Right lobe of liver (tissue), 4 donors: Measurements from ENCODE around the gene SH3D21.

ENCODE experiments used
- POLR2A ChIP-seq: fragments of 450-650 bp; IDR thresholded peaks from one replicate; pipeline ENCODE4 v1.6.1; 2017; ENCODE audit warnings: antibody characterized with exemption, mild to moderate bottlenecking
- TF ChIP-seq, protein P1 (sequence below), 4 donors: fragments of 200-600 bp in 3 of 4; fragments of 450-650 bp in 1 of 4; IDR thresholded peaks; one replicate each; pipeline versions ENCODE4 v1.5.1 to v1.8.0; 2016 to 2022; ENCODE audit warnings: antibody characterized with exemption in 4 of 4, mild to moderate bottlenecking in 2 of 4
- donor health status: DM: no; HTN: no; CAD: no.
- donor health status: DM: no; HTN: no; CAD: no.
- donor health status: DM: no; HTN: yes; CAD: no.

DNA sequence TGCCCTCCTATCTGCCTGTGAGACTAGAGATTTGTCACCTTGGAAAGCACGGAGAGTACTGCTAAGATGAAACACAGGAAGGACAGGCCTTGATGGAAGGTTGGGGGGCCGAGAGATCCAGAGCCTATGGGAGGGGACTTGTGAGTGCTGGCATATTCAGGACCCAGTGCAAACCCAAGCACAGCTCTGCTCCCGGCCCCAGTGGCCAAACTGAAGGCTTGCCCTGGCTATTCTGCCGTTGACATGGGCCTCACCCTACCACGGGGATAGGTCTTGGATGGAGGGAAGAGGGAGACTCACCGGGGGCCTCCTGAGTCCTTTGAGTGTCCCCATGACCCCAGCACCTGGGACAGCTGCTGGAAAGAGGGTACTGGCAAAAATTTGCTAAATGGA is 21.9 kb downstream of the SH3D21 start:
- TF ChIP-seq, protein P1, sequence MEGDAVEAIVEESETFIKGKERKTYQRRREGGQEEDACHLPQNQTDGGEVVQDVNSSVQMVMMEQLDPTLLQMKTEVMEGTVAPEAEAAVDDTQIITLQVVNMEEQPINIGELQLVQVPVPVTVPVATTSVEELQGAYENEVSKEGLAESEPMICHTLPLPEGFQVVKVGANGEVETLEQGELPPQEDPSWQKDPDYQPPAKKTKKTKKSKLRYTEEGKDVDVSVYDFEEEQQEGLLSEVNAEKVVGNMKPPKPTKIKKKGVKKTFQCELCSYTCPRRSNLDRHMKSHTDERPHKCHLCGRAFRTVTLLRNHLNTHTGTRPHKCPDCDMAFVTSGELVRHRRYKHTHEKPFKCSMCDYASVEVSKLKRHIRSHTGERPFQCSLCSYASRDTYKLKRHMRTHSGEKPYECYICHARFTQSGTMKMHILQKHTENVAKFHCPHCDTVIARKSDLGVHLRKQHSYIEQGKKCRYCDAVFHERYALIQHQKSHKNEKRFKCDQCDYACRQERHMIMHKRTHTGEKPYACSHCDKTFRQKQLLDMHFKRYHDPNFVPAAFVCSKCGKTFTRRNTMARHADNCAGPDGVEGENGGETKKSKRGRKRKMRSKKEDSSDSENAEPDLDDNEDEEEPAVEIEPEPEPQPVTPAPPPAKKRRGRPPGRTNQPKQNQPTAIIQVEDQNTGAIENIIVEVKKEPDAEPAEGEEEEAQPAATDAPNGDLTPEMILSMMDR (IDR thresholded peaks at IDR 0.05), result no peak
- no peak for TF ChIP-seq POLR2A
